ENCODE results near the gene GALNT13. TPM values are rescaled to one million over a fixed set of nuclear protein-coding genes. Genes with fewer than 3 reads are reported as not detected.

GALNT13 gene
- total and polyA plus RNA-seq, 2 donors (not counting 1 experiment from before 2014, with no cell fraction given): not detected

- Histone ChIP-seq H3K4me1 (ENCODE audit: control insufficient read depth in 2 of 2, insufficient read depth in 2 of 2, low read length in 2 of 2) (no peaks in the 10 kb centered on the region), H3K27me3 (replicated peaks in 1 of 4; ENCODE audit: control extremely low read depth in 1 of 4, control insufficient read depth in 3 of 4, insufficient read depth in 4 of 4, low read length in 3 of 4) (no peaks in the 10 kb centered on the region), H3K79me2 (ENCODE audit: control insufficient read depth, insufficient read depth, low read length) (no peaks in the 10 kb centered on the region), H3K27ac (ENCODE audit: low read length in 2 of 2) (no peak overlapping the region), H4K20me1 (ENCODE audit: control insufficient read depth, insufficient read depth, low read length, poor library complexity, severe bottlenecking) (no peaks in the 10 kb centered on the region), H3K4me3 (ENCODE audit: control extremely low read depth in 1 of 5, extremely low read depth in 1 of 5, insufficient read depth in 1 of 5, low read depth in 2 of 5, low read length in 4 of 5) (no peak overlapping the region), H3K36me3 (replicated peaks in 1 of 2; ENCODE audit: control extremely low read depth in 1 of 2, control insufficient read depth in 1 of 2, extremely low read depth in 1 of 2, insufficient read depth in 2 of 2, low read length in 1 of 2) (no peaks in the 10 kb centered on the region), H3K4me2 (replicated peaks; ENCODE audit: low read depth, low read length, poor library complexity, severe bottlenecking) (no peak overlapping the region), H2AFZ (ENCODE audit: insufficient read depth, low read depth, low read length, poor library complexity, severe bottlenecking) (no peak overlapping the region), H3K9me3 (ENCODE audit: control extremely low read depth in 1 of 3, control insufficient read depth in 2 of 3, insufficient read depth in 1 of 3, low read length in 2 of 3) (no peaks in the 10 kb centered on the region), H3K9ac (ENCODE audit: low read length) (no peak overlapping the region)
- DNase-seq (no peak), ATAC-seq (ENCODE audit: low read depth) (no peak)
- Mint-ChIP-seq H3K4me1 (no peaks in the 10 kb centered on the region), H3K27ac (no peak overlapping the region), H3K9me3 (ENCODE audit: insufficient read depth) (peaks cover 2% of the 10 kb centered on the region), H3K4me3 (no peak overlapping the region), H3K27me3 (no peaks in the 10 kb centered on the region)
- TF ChIP-seq EZH2 (IDR thresholded peaks at IDR 0.05; ENCODE audit: borderline replicate concordance, insufficient read depth, low read depth, low read length, poor library complexity, severe bottlenecking) (no peak), CTCF (IDR thresholded peaks at IDR 0.05) (no peak)
- 89% methylated on average over 2 of the region's 8 CpGs for WGBS (ENCODE audit: insufficient coverage)
- ChIA-PET CTCF (no interaction called here), POLR2A (no interaction called here)
- intact Hi-C loops (cut with micrococcal nuclease): no loop called here
These were observed 556.3 kb downstream of the GALNT13 start for GRCh38 chr2:154428022-154428421.

- no peaks in the 10 kb centered on the region for H3K4me1 Mint-ChIP-seq
- H3K4me1 ChIP-seq (ENCODE audit: control insufficient read depth in 2 of 2, insufficient read depth in 2 of 2, low read length in 2 of 2): no peaks in the 10 kb centered on the region
- H3K4me3 ChIP-seq (ENCODE audit: control extremely low read depth in 1 of 5, extremely low read depth in 1 of 5, insufficient read depth in 1 of 5, low read depth in 2 of 5, low read length in 4 of 5): no peak overlapping the region
- DNase-seq (no peak), ATAC-seq (ENCODE audit: low read depth) (no peak)
- H2AFZ ChIP-seq (ENCODE audit: insufficient read depth, low read depth, low read length, poor library complexity, severe bottlenecking): no peak overlapping the region
- H3K9me3 Mint-ChIP-seq (ENCODE audit: insufficient read depth): no peaks in the 10 kb centered on the region
- intact Hi-C loops (cut with micrococcal nuclease): no loop called here
- TF ChIP-seq EZH2 (IDR thresholded peaks at IDR 0.05; ENCODE audit: borderline replicate concordance, insufficient read depth, low read depth, low read length, poor library complexity, severe bottlenecking) (no peak), CTCF (IDR thresholded peaks at IDR 0.05) (no peak)
- no peaks in the 10 kb centered on the region for H3K79me2 ChIP-seq (ENCODE audit: control insufficient read depth, insufficient read depth, low read length)
- ChIA-PET POLR2A (no interaction called here), CTCF (no interaction called here)
- no peaks in the 10 kb centered on the region for H3K9me3 ChIP-seq (ENCODE audit: control extremely low read depth in 1 of 3, control insufficient read depth in 2 of 3, insufficient read depth in 1 of 3, low read length in 2 of 3)
- no peak overlapping the region for H3K9ac ChIP-seq (ENCODE audit: low read length)
- H3K4me2 ChIP-seq (replicated peaks; ENCODE audit: low read depth, low read length, poor library complexity, severe bottlenecking): no peak overlapping the region
- H3K36me3 ChIP-seq (replicated peaks in 1 of 2; ENCODE audit: control extremely low read depth in 1 of 2, control insufficient read depth in 1 of 2, extremely low read depth in 1 of 2, insufficient read depth in 2 of 2, low read length in 1 of 2): no peaks in the 10 kb centered on the region
- H3K27me3 Mint-ChIP-seq: no peaks in the 10 kb centered on the region
- H3K27ac Mint-ChIP-seq: no peak overlapping the region
- no peak overlapping the region for H3K27ac ChIP-seq (ENCODE audit: low read length in 2 of 2)
- H3K27me3 ChIP-seq (replicated peaks in 1 of 4; ENCODE audit: control extremely low read depth in 1 of 4, control insufficient read depth in 3 of 4, insufficient read depth in 4 of 4, low read length in 3 of 4): no peaks in the 10 kb centered on the region
- no peak overlapping the region for H3K4me3 Mint-ChIP-seq
- H4K20me1 ChIP-seq (ENCODE audit: control insufficient read depth, insufficient read depth, low read length, poor library complexity, severe bottlenecking): no peaks in the 10 kb centered on the region
These were observed 561.3 kb downstream of the GALNT13 start for GRCh38 chr2:154433010-154433409.
